ENCODE results near the gene HIGD2A. TPM values are rescaled to one million over a fixed set of nuclear protein-coding genes. Genes with fewer than 3 reads are reported as not detected.

The HIGD2A gene
- total and polyA plus RNA-seq, 10 of the 15 experiments (the other 5 are each of a cell fraction or from before 2014, with no cell fraction given): 152 to 348 (median 194) TPM

- no peak for ATAC-seq
- Histone ChIP-seq H3K27ac (ENCODE audit: control insufficient read depth, insufficient read depth) (no peak overlapping the region), H2AFZ (ENCODE audit: control insufficient read depth, low read depth, low read length) (no peak overlapping the region), H3K36me3 (ENCODE audit: control insufficient read depth in 2 of 2, insufficient read depth in 2 of 2, low read length in 1 of 2) (peaks cover 21 to 25% of the 10 kb centered on the region in 2 experiments), H3K4me2 (ENCODE audit: control insufficient read depth, insufficient read depth) (no peak overlapping the region), H3K79me2 (ENCODE audit: control insufficient read depth, insufficient read depth, low read length) (peaks cover 34% of the 10 kb centered on the region), H3K27me3 (replicated peaks in 1 of 2; ENCODE audit: control insufficient read depth in 2 of 2, insufficient read depth in 2 of 2, low read length in 1 of 2) (no peaks in the 10 kb centered on the region), H3K4me1 (ENCODE audit: control insufficient read depth, insufficient read depth, low read length) (peaks cover 6% of the 10 kb centered on the region), H4K20me1 (ENCODE audit: control insufficient read depth, insufficient read depth) (peaks cover 3% of the 10 kb centered on the region; the same call in 1 of the 2 replicates), H3K4me3 (no peak overlapping the region), H3K9ac (ENCODE audit: control insufficient read depth, insufficient read depth, low read length) (no peak overlapping the region), H3K9me3 (replicated peaks; ENCODE audit: control insufficient read depth, insufficient read depth, low read length) (no peaks in the 10 kb centered on the region; the same call in 2 of the 3 replicates)
- ChIA-PET CTCF (no interaction called here), POLR2A (no interaction called here), SMC1A (ENCODE audit: uncharacterized antibody, unreplicated experiment) (no interaction called here), RAD21 (ENCODE audit: unreplicated experiment) (no interaction called here)
- in situ Hi-C loops (cut with MboI) (no loop called here), intact Hi-C loops (cut with micrococcal nuclease; ENCODE audit: unreplicated experiment) (loop anchor here (10.0 kb wide), 1 partner anchor 151 kb away; the partner anchor contains the start of gene RNF44)
- no peak for TF ChIP-seq NR2C2 (IDR thresholded peaks at IDR 0.05; ENCODE audit: borderline replicate concordance, control insufficient read depth, insufficient read length, low read depth)
- TF ChIP-seq POLR2A (IDR thresholded peaks at IDR 0.05; ENCODE audit: low read depth, low read length): peak; percentile 45; the same call in 1 of the 2 replicates
- 0 out of 2 replicates have a peak, but pooled peaks have one; percentile 11 for TF ChIP-seq SMAD5 (IDR thresholded peaks at IDR 0.05; ENCODE audit: low read depth)
- 0 out of 2 replicates have a peak, but pooled peaks have one; percentile 52 for TF ChIP-seq POLR2AphosphoS5 (IDR thresholded peaks at IDR 0.05; ENCODE audit: low read length)
- no peak for DNase-seq (ENCODE audit: low read depth, low spot score)
- 97% methylated on average over 15 of the region's 15 CpGs for WGBS (ENCODE audit: insufficient coverage, insufficient replicate concordance, low lambda C conversion rate, missing lambda C conversion rate)
- BruUV-seq (replicated peaks): no TSS peak
- no peak for FAIRE-seq
These were observed 5.2 kb upstream of the HIGD2A start for GRCh38 chr5:176383248-176383905.

GRCh38 chr5:176383961-176384360, 4.6 kb upstream of the HIGD2A start:
- WGBS (ENCODE audit: insufficient coverage, insufficient replicate concordance, low lambda C conversion rate, missing lambda C conversion rate): 95% methylated on average over 9 of the region's 9 CpGs
- Histone ChIP-seq H3K36me3 (ENCODE audit: control insufficient read depth in 2 of 2, insufficient read depth in 2 of 2, low read length in 1 of 2) (peaks cover 21 to 25% of the 10 kb centered on the region in 2 experiments), H3K4me2 (ENCODE audit: control insufficient read depth, insufficient read depth) (no peak overlapping the region), H2AFZ (ENCODE audit: control insufficient read depth, low read depth, low read length) (no peak overlapping the region), H3K9ac (ENCODE audit: control insufficient read depth, insufficient read depth, low read length) (no peak overlapping the region), H3K9me3 (replicated peaks; ENCODE audit: control insufficient read depth, insufficient read depth, low read length) (no peaks in the 10 kb centered on the region; the same call in 2 of the 3 replicates), H3K27me3 (replicated peaks in 1 of 2; ENCODE audit: control insufficient read depth in 2 of 2, insufficient read depth in 2 of 2, low read length in 1 of 2) (no peaks in the 10 kb centered on the region), H3K4me1 (ENCODE audit: control insufficient read depth, insufficient read depth, low read length) (peaks cover 6% of the 10 kb centered on the region), H3K27ac (ENCODE audit: control insufficient read depth, insufficient read depth) (no peak overlapping the region), H4K20me1 (ENCODE audit: control insufficient read depth, insufficient read depth) (peaks cover 3% of the 10 kb centered on the region; the same call in 1 of the 2 replicates), H3K4me3 (no peak overlapping the region), H3K79me2 (ENCODE audit: control insufficient read depth, insufficient read depth, low read length) (peaks cover 35% of the 10 kb centered on the region)
- DNase-seq (ENCODE audit: low read depth, low spot score) (no peak), ATAC-seq (no peak), FAIRE-seq (no peak)
- in situ Hi-C loops (cut with MboI) (no loop called here), intact Hi-C loops (cut with micrococcal nuclease; ENCODE audit: unreplicated experiment) (loop anchor here (10.0 kb wide), 1 partner anchor 151 kb away; the partner anchor contains the start of gene RNF44)
- SMC1A ChIA-PET (ENCODE audit: uncharacterized antibody, unreplicated experiment): no interaction called here
- POLR2A ChIA-PET: no interaction called here
- TF ChIP-seq, protein P1, sequence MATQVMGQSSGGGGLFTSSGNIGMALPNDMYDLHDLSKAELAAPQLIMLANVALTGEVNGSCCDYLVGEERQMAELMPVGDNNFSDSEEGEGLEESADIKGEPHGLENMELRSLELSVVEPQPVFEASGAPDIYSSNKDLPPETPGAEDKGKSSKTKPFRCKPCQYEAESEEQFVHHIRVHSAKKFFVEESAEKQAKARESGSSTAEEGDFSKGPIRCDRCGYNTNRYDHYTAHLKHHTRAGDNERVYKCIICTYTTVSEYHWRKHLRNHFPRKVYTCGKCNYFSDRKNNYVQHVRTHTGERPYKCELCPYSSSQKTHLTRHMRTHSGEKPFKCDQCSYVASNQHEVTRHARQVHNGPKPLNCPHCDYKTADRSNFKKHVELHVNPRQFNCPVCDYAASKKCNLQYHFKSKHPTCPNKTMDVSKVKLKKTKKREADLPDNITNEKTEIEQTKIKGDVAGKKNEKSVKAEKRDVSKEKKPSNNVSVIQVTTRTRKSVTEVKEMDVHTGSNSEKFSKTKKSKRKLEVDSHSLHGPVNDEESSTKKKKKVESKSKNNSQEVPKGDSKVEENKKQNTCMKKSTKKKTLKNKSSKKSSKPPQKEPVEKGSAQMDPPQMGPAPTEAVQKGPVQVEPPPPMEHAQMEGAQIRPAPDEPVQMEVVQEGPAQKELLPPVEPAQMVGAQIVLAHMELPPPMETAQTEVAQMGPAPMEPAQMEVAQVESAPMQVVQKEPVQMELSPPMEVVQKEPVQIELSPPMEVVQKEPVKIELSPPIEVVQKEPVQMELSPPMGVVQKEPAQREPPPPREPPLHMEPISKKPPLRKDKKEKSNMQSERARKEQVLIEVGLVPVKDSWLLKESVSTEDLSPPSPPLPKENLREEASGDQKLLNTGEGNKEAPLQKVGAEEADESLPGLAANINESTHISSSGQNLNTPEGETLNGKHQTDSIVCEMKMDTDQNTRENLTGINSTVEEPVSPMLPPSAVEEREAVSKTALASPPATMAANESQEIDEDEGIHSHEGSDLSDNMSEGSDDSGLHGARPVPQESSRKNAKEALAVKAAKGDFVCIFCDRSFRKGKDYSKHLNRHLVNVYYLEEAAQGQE (IDR thresholded peaks at IDR 0.05; ENCODE audit: low read depth, low read length): no peak
- TF ChIP-seq NR2C2 (IDR thresholded peaks at IDR 0.05; ENCODE audit: borderline replicate concordance, control insufficient read depth, insufficient read length, low read depth) (no peak), STAT3 (IDR thresholded peaks at IDR 0.05; ENCODE audit: low read depth, low read length) (no peak), ASH2L (IDR thresholded peaks at IDR 0.05; ENCODE audit: borderline replicate concordance, low read depth) (no peak), SRF (IDR thresholded peaks at IDR 0.05; ENCODE audit: low read depth in 2 of 2, low read length in 2 of 2) (no peak), YY1 (IDR thresholded peaks at IDR 0.05; ENCODE audit: low read depth, low read length) (no peak), ZNF622 (IDR thresholded peaks at IDR 0.05) (no peak), FOXK2 (IDR thresholded peaks at IDR 0.05) (no peak), POLR2AphosphoS5 (IDR thresholded peaks at IDR 0.05; ENCODE audit: low read length) (no peak)
- BruUV-seq (replicated peaks): no TSS peak
- RAD21 ChIA-PET (ENCODE audit: unreplicated experiment): no interaction called here
- CTCF ChIA-PET: no interaction called here
